Measurements from ENCODE around the gene RNASEL.
A peak's percentile ranks its signal among the peaks of the same experiment; 100 is the strongest.

RNASEL gene

GRCh38 chr1:182620924-182621585 lies 32.0 kb upstream of the RNASEL start:
- no peak for DNase-seq (ENCODE audit: low read depth)

DNA sequence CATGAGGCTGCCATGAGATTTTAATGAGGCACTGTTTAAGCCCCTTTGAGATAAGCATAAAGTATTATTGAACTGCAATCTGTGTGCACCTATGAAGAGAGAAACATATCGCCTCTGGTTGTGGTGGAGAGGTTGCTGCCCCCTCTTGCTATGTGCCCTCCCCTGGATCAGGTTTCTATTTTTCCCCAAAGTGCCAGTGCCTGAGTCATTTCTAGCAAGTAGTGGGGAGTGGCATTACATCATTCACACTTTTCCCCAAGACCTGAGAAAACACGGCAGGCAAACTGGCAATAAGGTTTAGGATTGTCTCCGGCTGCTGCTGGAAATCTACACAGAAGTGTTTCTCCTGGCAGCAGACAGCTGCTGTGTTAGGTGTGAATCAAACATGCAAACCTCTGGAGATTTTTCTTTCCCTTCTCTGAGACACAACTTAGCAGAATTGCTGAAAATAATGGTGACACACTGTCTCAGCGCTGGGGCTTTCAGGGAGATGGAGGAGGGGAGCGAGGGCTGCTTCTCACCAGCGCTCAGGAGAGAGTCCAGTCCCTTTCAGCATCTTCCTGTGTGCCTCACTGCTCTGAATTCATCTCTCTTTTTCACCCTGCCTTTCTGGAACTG lies 28.8 kb upstream of the RNASEL start:
- DNase-seq (ENCODE audit: low read depth), result no peak

- no peak for DNase-seq (ENCODE audit: low read depth)
Observed at GRCh38 chr1:182617014-182617429, 28.0 kb upstream of the RNASEL start.

DNA sequence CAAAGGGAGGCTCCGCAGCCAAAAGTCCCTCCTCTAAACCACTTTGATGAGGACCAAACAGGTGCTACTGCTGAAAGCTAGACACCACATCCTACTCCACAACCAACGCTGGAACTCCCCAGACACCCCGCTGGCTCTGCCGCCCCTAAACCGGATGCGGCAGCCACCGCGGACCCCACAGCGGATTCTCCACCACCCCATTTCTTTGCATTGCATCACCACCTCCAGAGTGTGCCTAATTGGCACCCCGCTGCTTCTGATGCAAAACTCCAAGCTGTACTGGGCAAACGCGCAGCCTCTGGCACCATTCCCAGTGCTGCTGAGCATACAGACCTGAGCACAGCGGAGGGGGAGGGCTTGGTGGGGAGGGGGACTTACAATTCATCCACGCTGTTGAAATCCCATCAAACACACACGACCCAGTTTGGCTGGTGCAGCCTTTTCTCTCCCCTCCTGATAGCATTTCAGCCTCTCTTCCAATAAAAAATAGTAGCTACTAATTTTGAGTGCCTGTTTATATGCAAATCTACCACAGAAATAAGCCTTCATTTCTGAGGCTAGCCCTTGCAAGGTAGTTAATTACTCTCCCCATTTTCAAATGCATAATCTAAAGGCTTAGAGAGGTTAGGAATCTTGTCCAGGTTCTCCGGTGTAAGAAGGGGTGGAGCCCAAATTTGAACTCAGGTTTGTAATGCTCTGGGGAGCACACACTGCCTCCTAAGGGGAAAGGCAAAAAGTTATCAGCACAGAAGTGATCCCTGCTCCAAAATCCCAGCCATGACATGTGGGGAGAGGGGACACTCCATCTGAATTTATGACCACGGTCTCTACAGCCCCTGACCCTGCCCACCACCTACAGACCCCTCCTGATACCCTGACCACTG lies 27.3 kb upstream of the RNASEL start:
- peak; percentile 73 for DNase-seq (ENCODE audit: low read depth)

DNA sequence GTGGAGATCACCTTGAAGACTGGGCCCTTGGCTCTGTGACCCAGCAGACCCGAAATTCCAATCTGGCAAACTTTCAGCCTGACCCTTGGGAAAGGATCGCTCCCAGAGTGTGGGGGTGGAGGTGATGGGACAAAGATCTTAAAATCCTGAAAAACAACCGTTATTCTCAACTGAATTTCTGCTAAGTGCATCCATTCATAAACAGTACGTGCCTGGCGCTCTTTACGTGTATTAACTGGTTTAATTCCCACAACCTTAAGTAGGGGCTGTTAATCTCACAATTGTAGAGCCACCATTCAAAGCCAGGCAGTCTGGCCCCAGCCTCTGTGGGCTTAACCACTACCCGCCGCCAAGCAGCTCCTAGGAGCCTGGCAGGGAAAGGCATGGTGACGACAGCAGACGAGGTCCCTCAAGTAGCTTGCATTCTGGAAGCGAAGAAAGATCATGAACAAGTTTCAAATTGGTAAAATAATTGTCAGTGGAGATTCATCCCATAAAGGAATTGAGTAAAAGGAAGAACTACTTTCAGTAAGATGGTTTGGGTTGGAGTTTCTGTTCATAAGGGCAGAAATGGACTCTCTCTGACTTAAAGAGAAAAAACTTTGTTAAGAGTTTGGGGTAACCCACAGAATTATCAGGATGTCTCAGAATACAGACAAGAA lies 26.5 kb upstream of the RNASEL start:
- no peak for DNase-seq (ENCODE audit: low read depth)

DNA sequence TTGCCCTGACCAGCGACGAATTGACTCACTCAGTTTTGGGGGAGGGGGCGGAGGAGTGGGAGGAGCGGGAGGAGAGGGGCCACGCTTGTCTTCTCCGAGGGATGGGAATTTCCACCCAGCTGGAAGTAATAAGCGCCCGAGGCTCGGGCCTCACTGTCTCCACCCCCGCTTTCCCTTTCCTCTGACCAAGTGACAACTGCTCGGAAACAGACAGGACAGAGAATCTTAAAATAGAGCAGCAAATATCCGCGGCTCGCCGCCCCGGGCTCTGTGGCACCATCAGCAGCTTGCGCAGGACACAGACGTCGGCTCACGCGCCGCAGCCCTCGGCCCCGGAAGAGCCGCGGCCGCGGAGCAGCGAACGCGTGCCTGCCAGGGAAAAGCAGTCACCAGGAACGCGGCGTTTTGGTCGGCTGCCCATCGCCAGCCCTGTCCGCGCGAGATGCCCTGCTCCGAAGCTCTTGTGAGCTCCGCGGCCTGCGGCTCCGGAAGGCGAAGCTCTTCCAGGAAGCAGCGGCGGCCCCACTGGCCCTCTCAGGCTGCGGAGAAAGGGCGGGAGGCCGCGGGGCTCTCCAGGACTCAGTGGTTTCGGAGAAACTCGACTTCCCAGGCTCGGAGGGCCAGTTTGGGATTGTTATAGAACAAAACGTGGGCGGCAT lies 25.9 kb upstream of the RNASEL start:
- peak; percentile 33 for DNase-seq (ENCODE audit: low read depth)

DNA sequence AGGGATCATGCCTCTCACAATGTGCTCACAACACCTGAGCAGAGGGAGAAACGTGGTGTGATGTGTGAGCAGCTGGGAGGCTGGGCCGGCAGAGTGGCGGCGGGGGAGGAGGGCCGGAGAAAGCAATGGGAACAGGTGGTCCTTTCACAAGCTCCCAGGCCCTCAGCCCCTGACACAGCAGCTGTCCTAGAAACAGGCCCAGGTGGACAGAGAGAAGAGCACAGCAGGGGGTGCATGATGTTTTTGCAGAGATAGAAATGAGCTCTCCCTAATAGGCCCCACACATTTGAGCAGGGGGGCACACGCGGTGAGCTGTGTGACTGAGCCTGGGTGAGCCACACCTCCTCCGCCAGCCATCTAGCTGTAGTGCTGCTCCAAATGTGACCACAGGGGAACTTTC lies 22.7 kb upstream of the RNASEL start:
- DNase-seq (ENCODE audit: low read depth), result no peak

DNA sequence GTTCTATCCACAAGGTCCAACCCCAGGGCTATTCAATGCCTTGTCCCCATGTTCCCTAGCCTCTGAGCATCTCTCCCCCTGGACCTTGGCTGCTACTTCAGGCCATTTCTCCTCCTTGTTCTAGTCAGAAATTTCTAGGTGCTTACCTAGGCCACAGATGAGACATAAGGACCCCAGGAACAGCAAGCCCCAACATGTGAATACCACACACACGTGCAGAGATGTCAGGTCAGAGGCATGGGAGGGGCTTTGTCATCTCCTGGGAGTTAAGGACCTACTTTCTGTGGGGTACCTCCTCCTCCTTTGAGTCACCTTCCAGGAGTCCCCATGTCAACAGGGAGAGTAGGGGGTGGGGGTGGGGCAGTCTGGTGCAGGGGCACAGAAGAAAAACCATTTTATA lies 22.3 kb upstream of the RNASEL start:
- DNase-seq (ENCODE audit: low read depth), result no peak

GRCh38 chr1:182610606-182611194 lies 21.6 kb upstream of the RNASEL start:
- DNase-seq (ENCODE audit: low read depth), result no peak

GRCh38 chr1:182608845-182609610 lies 20.0 kb upstream of the RNASEL start:
- no peak for DNase-seq (ENCODE audit: low read depth)

GRCh38 chr1:182608236-182608635 lies 19.2 kb upstream of the RNASEL start:
- no peak for DNase-seq (ENCODE audit: low read depth)

DNA sequence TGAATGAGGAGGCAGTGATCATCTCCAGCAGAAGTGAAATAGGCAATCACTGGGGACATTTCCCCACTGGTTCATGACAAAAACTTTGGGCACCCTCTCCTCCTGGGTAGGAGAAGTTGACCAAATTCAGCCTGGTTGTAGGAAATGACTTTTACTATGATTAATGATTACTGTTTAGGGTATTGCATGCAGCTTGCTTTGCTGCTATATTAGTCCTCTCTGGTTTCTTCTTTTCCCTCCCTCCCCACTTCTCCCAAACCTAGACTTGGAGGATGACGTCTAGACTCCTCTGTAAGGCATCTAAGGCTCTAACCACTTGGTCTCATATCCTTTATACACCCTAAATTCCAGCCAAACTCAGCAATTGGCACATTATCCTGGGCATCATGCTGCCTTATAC lies 18.5 kb upstream of the RNASEL start:
- no peak for DNase-seq (ENCODE audit: low read depth)

DNA sequence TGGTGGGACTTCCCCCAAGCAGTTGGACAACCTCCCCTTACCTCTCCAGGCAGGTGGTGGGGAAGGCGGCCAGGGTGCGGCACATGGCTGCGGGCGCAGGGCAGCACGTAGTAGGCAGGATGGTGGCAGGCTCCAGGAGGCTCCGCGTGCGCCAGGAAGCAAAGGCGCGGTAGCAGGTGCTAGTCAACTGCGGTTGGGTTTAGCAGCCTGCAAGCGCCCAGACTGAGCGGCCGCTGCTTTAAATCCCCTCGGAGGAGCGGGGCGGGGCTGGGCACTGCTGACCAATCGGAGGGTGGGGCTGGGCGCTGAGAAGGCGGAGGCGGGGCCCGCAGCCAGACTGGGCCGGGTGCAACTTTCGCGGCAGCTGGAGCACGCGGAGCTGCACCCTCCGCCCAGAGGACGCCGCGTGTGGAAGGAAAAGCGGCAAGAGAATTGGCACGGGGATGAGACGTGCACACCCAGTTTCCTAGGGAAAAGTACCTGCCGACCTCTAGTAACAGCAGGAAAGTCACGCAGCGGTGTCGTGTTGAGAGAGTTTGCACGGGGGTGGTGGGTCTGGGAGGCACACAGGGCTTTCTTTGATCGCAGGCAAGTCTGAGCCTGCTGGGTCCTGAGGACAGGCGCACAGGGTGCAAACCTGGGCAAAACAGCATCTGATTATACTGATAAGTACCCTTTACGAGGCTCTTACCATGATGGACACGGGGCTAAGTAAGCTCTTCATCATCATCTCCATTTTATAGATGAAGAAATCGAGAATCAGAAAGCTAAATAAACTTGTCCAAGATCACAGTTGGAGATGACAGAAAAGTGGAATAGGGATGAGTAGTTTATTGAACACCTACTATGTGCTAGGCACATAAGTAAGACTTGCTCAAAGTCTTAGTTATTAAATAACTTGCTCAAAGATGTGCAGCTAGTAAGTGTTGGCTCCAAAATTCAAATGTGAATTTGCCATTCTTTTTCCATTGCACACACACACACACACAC lies 15.4 kb upstream of the RNASEL start, which contains the start of gene RGS16:
Gene RGS16, minus strand, starts transcription at position 215 of the 990 bp plus-strand sequence. Its CDS starts 130 bp downstream, at position 85.
- peak; percentile 90 for DNase-seq (ENCODE audit: low read depth)

DNA sequence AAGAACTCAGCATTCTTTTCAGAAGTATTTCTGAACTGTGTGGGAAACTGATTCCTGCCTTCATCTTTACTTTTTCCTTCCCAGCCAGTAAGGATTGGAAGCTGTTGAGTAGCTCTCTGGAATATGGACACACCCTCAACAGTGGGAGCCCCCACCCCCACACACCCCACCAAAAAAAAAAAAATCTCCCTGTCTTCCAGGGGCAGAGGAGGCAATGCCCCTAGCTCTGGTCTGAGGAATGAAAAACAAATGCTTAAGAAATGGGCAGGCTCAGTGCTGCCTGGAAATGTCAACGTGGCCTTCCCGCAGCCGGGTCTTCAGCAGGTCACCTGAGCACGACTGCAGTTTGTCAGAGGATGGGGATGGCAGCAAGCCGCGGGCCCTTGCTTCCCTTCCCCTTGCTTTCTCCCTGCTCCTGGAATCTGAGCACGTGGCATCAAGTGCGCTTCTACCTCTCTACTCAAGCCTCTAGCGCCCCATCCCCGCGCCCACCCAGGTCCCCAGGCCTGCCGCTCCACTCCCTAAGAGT lies 14.7 kb upstream of the RNASEL start:
- no peak for DNase-seq (ENCODE audit: low read depth)

- no peak for DNase-seq (ENCODE audit: low read depth)
Observed at GRCh38 chr1:182602935-182603645, 14.0 kb upstream of the RNASEL start.

DNA sequence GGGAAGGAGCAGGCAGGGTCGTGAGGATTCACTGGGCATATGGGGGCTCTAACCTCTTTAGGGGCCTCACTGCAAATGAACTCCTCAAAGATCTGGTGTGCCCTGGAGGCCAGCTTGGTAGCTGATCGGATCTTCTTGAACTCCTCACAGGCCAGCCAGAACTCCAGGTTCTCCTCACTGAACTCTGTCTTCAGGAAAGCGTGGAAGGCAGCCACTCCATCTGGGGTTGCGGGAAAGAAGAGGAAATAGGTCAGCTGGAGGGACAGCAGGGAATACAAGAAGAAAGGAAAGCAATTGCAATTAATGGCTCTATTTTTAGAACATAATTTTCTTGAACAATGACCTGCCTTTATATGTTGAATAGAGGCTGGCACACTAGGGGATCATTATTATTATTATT lies 12.9 kb upstream of the RNASEL start:
- no peak for DNase-seq (ENCODE audit: low read depth)

- peak; percentile 61 for DNase-seq (ENCODE audit: low read depth)
Observed at GRCh38 chr1:182601416-182601786, 12.3 kb upstream of the RNASEL start.

- no peak for DNase-seq (ENCODE audit: low read depth)
Observed at GRCh38 chr1:182600745-182601415, 11.8 kb upstream of the RNASEL start.

Measured in activated T-cell treated with anti-CD3 and anti-CD28 coated beads for 24 hours (primary cell).